Measurements from ENCODE around the gene PPFIBP2.
A peak's percentile ranks its signal among the peaks of the same experiment; 100 is the strongest.
"Not testable (repeated sequence)": the region's sequence is repeated elsewhere in the genome, so short reads cannot be mapped to it uniquely, and the experiment has no call there.

Gene PPFIBP2

GRCh38 chr11:7635708-7636107 is 121.9 kb downstream of the PPFIBP2 start:
- DNase-seq (ENCODE audit: low read depth), result no peak

- DNase-seq (ENCODE audit: low read depth), result no peak
These were observed 122.6 kb downstream of the PPFIBP2 start for GRCh38 chr11:7636350-7636749.

- no peak for DNase-seq (ENCODE audit: low read depth)
These were observed 123.8 kb downstream of the PPFIBP2 start for GRCh38 chr11:7637447-7638157.

- no peak for DNase-seq (ENCODE audit: low read depth)
These were observed 125.2 kb downstream of the PPFIBP2 start for GRCh38 chr11:7638710-7639642.

- DNase-seq (ENCODE audit: low read depth), result no peak
These were observed 125.8 kb downstream of the PPFIBP2 start for GRCh38 chr11:7639643-7640025.

- DNase-seq (ENCODE audit: low read depth), result no peak
These were observed 127.0 kb downstream of the PPFIBP2 start for GRCh38 chr11:7640816-7641215.

- no peak for DNase-seq (ENCODE audit: low read depth)
These were observed 128.9 kb downstream of the PPFIBP2 start for GRCh38 chr11:7642747-7643146.

GRCh38 chr11:7643314-7643713 is 129.5 kb downstream of the PPFIBP2 start:
- DNase-seq (ENCODE audit: low read depth), result no peak

- DNase-seq (ENCODE audit: low read depth), result no peak
These were observed 131.4 kb downstream of the PPFIBP2 start for GRCh38 chr11:7645206-7645605.

GRCh38 chr11:7646866-7647265 is 133.1 kb downstream of the PPFIBP2 start:
- no peak for DNase-seq (ENCODE audit: low read depth)

- no peak for DNase-seq (ENCODE audit: low read depth)
These were observed 134.5 kb downstream of the PPFIBP2 start for GRCh38 chr11:7648264-7648663.

- DNase-seq (ENCODE audit: low read depth), result peak; percentile 29
These were observed 137.3 kb downstream of the PPFIBP2 start for GRCh38 chr11:7651140-7651551.

- DNase-seq (ENCODE audit: low read depth), result no peak
These were observed 137.9 kb downstream of the PPFIBP2 start for GRCh38 chr11:7651700-7652099.

GRCh38 chr11:7654195-7654705 is 140.5 kb downstream of the PPFIBP2 start:
- DNase-seq (ENCODE audit: low read depth), result no peak

- DNase-seq (ENCODE audit: low read depth), result no peak
These were observed 141.7 kb downstream of the PPFIBP2 start for GRCh38 chr11:7655253-7656217.

- no peak for DNase-seq (ENCODE audit: low read depth)
These were observed 142.9 kb downstream of the PPFIBP2 start for GRCh38 chr11:7656704-7657103.

GRCh38 chr11:7657306-7658025 is 143.7 kb downstream of the PPFIBP2 start:
- no peak for DNase-seq (ENCODE audit: low read depth)

- DNase-seq (ENCODE audit: low read depth), result not testable (repeated sequence)
These were observed 149.7 kb downstream of the PPFIBP2 start for GRCh38 chr11:7663531-7663930.

- DNase-seq (ENCODE audit: low read depth), result no peak
These were observed 151.1 kb downstream of the PPFIBP2 start for GRCh38 chr11:7664867-7665266.

- peak; percentile 24 for DNase-seq (ENCODE audit: low read depth)
These were observed 151.9 kb downstream of the PPFIBP2 start for GRCh38 chr11:7665473-7666291.
